Measurements from ENCODE around the gene C4orf50. TPM values are rescaled to one million over a fixed set of nuclear protein-coding genes. Genes with fewer than 3 reads are reported as not detected.

Gene C4orf50
- total and polyA plus RNA-seq, 2 of the 4 experiments (the other 2 are of a cell fraction) = not detected

DNA sequence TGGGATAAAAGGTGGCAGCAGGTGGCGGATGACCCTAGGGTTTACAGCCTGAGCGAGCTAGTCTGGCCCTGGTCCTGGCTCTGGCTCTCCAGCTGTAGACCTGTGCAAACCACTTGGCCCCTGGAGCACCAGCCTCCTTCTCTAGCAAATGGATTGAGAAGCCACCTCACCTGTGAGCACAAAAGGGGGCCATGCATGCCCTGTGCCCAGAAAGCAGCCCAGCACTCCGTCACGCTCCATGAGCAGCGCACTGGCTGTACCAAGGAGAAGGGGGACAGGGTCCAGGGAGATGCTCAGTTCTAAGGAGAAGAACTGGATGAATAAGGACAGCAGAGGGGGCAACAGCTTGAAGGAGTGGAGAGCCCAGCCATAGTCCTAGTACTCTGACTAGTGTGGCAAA, 46.9 kb upstream of the C4orf50 start:
- Histone ChIP-seq H2BK15ac (ENCODE audit: low read depth, low read length) (no peak overlapping the region), H2AFZ (replicated peaks; ENCODE audit: low read length, poor library complexity) (no peak overlapping the region), H2BK5ac (ENCODE audit: low read depth, low read length, poor library complexity, severe bottlenecking) (no peak overlapping the region), H3K18ac (ENCODE audit: low read depth, low read length) (no peak overlapping the region), H3K9me1 (ENCODE audit: insufficient read depth, low read length) (no peaks in the 10 kb centered on the region), H3K14ac (replicated peaks; ENCODE audit: low read depth, low read length) (no peak overlapping the region), H3K4ac (ENCODE audit: low read depth, low read length) (no peak overlapping the region), H3K4me1 (ENCODE audit: control insufficient read depth, insufficient read depth, low read length) (no peaks in the 10 kb centered on the region), H4K20me1 (ENCODE audit: insufficient read depth, low read length) (no peaks in the 10 kb centered on the region), H3K27me3 (ENCODE audit: control insufficient read depth, insufficient read depth, low read length) (no peaks in the 10 kb centered on the region), H3K4me2 (ENCODE audit: low read depth, low read length) (no peak overlapping the region), H3K56ac (ENCODE audit: extremely low read depth, insufficient read depth, low read length) (no peak overlapping the region), H4K8ac (ENCODE audit: low read depth in 2 of 2, low read length in 2 of 2) (no peak overlapping the region), H4K5ac (ENCODE audit: low read depth, low read length) (no peak overlapping the region), H3K9ac (ENCODE audit: low read depth, low read length) (no peak overlapping the region), H3K79me1 (ENCODE audit: low read depth in 1 of 2, low read length in 2 of 2) (no peaks in the 10 kb centered on the region), H3K9me3 (ENCODE audit: control insufficient read depth, insufficient read depth, low read length) (peaks cover 27% of the 10 kb centered on the region), H3K36me3 (ENCODE audit: control insufficient read depth, insufficient read depth, low read length) (no peaks in the 10 kb centered on the region), H2BK20ac (ENCODE audit: low read depth, low read length) (no peak overlapping the region), H3K27ac (ENCODE audit: insufficient read depth, low read length) (no peak overlapping the region), H3K4me3 (ENCODE audit: insufficient read depth, low read depth, low read length) (no peak overlapping the region), H2AK9ac (replicated peaks; ENCODE audit: low read depth, low read length, poor library complexity) (no peak overlapping the region), H2BK120ac (ENCODE audit: low read depth, low read length) (no peak overlapping the region), H3K23ac (ENCODE audit: low read depth, low read length) (no peak overlapping the region), H2AK5ac (ENCODE audit: low read depth, low read length) (no peak overlapping the region), H4K91ac (ENCODE audit: insufficient read depth, low read depth, low read length) (no peak overlapping the region)
- ChIA-PET CTCF (no interaction called here), POLR2A (ENCODE audit: unreplicated experiment) (no interaction called here)
- in situ Hi-C loops (cut with MboI; ENCODE audit: low sequenced_read_pairs) (no loop called here), intact Hi-C loops (cut with micrococcal nuclease) (no loop called here), dilution Hi-C loops (cut with HindIII; ENCODE audit: low sequenced_read_pairs, unreplicated experiment) (no loop called here)
- WGBS, 2 experiments (ENCODE audit: extremely low coverage in 2 of 2, insufficient read length in 1 of 2) = 63% methylated on average over 4 of the region's 5 CpGs; no CpG with 5 or more reads in 1 of the 2 experiments
- DNase-seq = no peak
- no peak for TF ChIP-seq FOS (IDR thresholded peaks at IDR 0.05; ENCODE audit: low read depth, low read length)
- TF ChIP-seq CHD1 (IDR thresholded peaks at IDR 0.05; ENCODE audit: low read depth, low read length) = no peak
- TF ChIP-seq RAD21 (IDR thresholded peaks at IDR 0.05; ENCODE audit: low read length) = no peak
- TF ChIP-seq NFE2L2 (IDR thresholded peaks at IDR 0.05; ENCODE audit: low read depth, low read length) = no peak
- TF ChIP-seq RFX5 (IDR thresholded peaks at IDR 0.05; ENCODE audit: low read depth, low read length) = no peak
- TF ChIP-seq MAFK (IDR thresholded peaks at IDR 0.05; ENCODE audit: low read depth, low read length) = no peak
- no peak for TF ChIP-seq POLR2A (IDR thresholded peaks at IDR 0.05; ENCODE audit: low read depth, low read length)
- TF ChIP-seq, protein P1, sequence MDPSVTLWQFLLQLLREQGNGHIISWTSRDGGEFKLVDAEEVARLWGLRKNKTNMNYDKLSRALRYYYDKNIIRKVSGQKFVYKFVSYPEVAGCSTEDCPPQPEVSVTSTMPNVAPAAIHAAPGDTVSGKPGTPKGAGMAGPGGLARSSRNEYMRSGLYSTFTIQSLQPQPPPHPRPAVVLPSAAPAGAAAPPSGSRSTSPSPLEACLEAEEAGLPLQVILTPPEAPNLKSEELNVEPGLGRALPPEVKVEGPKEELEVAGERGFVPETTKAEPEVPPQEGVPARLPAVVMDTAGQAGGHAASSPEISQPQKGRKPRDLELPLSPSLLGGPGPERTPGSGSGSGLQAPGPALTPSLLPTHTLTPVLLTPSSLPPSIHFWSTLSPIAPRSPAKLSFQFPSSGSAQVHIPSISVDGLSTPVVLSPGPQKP (IDR thresholded peaks at IDR 0.05; ENCODE audit: borderline replicate concordance, low read depth, low read length) = no peak
- TF ChIP-seq BHLHE40 (IDR thresholded peaks at IDR 0.05; ENCODE audit: low read depth, low read length) = no peak
- no peak for TF ChIP-seq CEBPB (IDR thresholded peaks at IDR 0.05; ENCODE audit: low read depth, low read length)
- TF ChIP-seq MXI1 (IDR thresholded peaks at IDR 0.05; ENCODE audit: borderline replicate concordance, low read depth, low read length) = no peak
- TF ChIP-seq, protein P2, sequence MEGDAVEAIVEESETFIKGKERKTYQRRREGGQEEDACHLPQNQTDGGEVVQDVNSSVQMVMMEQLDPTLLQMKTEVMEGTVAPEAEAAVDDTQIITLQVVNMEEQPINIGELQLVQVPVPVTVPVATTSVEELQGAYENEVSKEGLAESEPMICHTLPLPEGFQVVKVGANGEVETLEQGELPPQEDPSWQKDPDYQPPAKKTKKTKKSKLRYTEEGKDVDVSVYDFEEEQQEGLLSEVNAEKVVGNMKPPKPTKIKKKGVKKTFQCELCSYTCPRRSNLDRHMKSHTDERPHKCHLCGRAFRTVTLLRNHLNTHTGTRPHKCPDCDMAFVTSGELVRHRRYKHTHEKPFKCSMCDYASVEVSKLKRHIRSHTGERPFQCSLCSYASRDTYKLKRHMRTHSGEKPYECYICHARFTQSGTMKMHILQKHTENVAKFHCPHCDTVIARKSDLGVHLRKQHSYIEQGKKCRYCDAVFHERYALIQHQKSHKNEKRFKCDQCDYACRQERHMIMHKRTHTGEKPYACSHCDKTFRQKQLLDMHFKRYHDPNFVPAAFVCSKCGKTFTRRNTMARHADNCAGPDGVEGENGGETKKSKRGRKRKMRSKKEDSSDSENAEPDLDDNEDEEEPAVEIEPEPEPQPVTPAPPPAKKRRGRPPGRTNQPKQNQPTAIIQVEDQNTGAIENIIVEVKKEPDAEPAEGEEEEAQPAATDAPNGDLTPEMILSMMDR (conservative IDR thresholded peaks at IDR 0.05; ENCODE audit: low read depth, low read length) = no peak
- TF ChIP-seq MAZ (IDR thresholded peaks at IDR 0.05; ENCODE audit: borderline replicate concordance, low read depth, low read length) = no peak
- TF ChIP-seq, protein P3, sequence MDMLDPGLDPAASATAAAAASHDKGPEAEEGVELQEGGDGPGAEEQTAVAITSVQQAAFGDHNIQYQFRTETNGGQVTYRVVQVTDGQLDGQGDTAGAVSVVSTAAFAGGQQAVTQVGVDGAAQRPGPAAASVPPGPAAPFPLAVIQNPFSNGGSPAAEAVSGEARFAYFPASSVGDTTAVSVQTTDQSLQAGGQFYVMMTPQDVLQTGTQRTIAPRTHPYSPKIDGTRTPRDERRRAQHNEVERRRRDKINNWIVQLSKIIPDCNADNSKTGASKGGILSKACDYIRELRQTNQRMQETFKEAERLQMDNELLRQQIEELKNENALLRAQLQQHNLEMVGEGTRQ (IDR thresholded peaks at IDR 0.05; ENCODE audit: low read depth, low read length) = no peak
- ATAC-seq (ENCODE audit: low read depth) = no peak
- no TSS peak for BruUV-seq (replicated peaks)

Data from IMR-90 (cell line).